K562 (cell line): ENCODE measurements around the gene YARS1. TPM values are rescaled to one million over a fixed set of nuclear protein-coding genes. Genes with fewer than 3 reads are reported as not detected.

ENCODE experiments used
- ATAC-seq: fragments of 200-7000 bp; cut with Tn5 transposase; 3 replicates; pipeline ENCODE4 v1.9.1; 2020; ENCODE audit warnings: moderate library complexity
- BruUV-seq: library from RNA; stranded (reverse); fragments of 400-500 nt; replicated peaks from 2 replicates; lab custom pipeline; 2021; lab: Mats Ljungman, UMichigan
- CTCF ChIA-PET: fragments of 300-600 bp; formaldehyde crosslinking; extraction: SDS; loops from one replicate; lab custom pipeline; 2021; ENCODE audit warnings: low intra/inter-chr PET ratio; lab: Yijun Ruan, JAX
- POLR2A ChIA-PET: fragments of 300-600, 350-650 bp; sonication (Branson Sonifier 250); formaldehyde crosslinking; extraction: SDS; loops from one replicate; lab custom pipeline; 2021; ENCODE audit warnings: antibody characterized with exemption, inconsistent platforms; lab: Yijun Ruan, JAX
- DNase-seq, 4 experiments: peaks; one replicate each; pipeline versions ENCODE4 v3.0.0 to v3.0.0-alpha.2; 2011 to 2018; ENCODE audit warnings: low spot score in 3 of 4, mixed read lengths in 3 of 4; ENCODE audit errors: extremely low read depth in 1 of 4
- FAIRE-seq: peaks from 2 replicates; lab custom pipeline; 2011; peaks lifted over from hg19 to GRCh38; lab: Jason Lieb, UNC
- H2AFZ ChIP-seq: 2 replicates; pipeline ENCODE4 v1.6.0; 2011; ENCODE audit warnings: low read depth, low read length, control low read depth, inconsistent platforms
- H3K27ac ChIP-seq: fragments of 200-600 bp; 3 replicates; pipeline ENCODE4 v1.8.0; 2011; ENCODE audit warnings: low read depth, mild to moderate bottlenecking, control low read depth, inconsistent platforms, low read length, moderate library complexity, mixed read lengths; ENCODE audit errors: extremely low read depth
- H3K27me3 ChIP-seq, 2 experiments: fragments of 300-600 bp in 1 of 2; 2 replicates in 1 of 2; 3 replicates in 1 of 2; pipeline versions ENCODE4 v1.6.0 to v1.8.0; 2011; ENCODE audit warnings: inconsistent platforms in 2 of 2, low read length in 2 of 2, mild to moderate bottlenecking in 1 of 2, mixed read lengths in 1 of 2, moderate library complexity in 1 of 2; ENCODE audit not compliant: control insufficient read depth in 2 of 2, insufficient read depth in 2 of 2
- H3K36me3 ChIP-seq: fragments of 300-600 bp; 3 replicates; pipeline ENCODE4 v1.8.0; 2011; ENCODE audit warnings: mild to moderate bottlenecking, low read length, inconsistent platforms; ENCODE audit not compliant: control insufficient read depth, insufficient read depth
- H3K4me1 ChIP-seq, 2 experiments: fragments of 200-600 bp in 1 of 2; replicated peaks in 1 of 2; 2 replicates in 1 of 2; 3 replicates in 1 of 2; pipeline versions ENCODE4 v1.5.1 to v1.8.0; 2011; ENCODE audit warnings: inconsistent platforms in 2 of 2, low read length in 2 of 2, mild to moderate bottlenecking in 1 of 2, mixed read lengths in 1 of 2, moderate library complexity in 1 of 2; ENCODE audit not compliant: control insufficient read depth in 2 of 2, insufficient read depth in 2 of 2
- H3K4me2 ChIP-seq: 2 replicates; pipeline ENCODE4 v1.6.1; 2011; ENCODE audit warnings: low read length, control low read depth, inconsistent platforms, mixed read lengths; ENCODE audit not compliant: insufficient read depth
- H3K4me3 ChIP-seq: fragments of 200-600 bp; sonication (generic), shearing (Covaris generic); 2 replicates; pipeline ENCODE4 v1.5.1; 2016; ENCODE audit warnings: control low read depth, inconsistent platforms
- H3K79me2 ChIP-seq: fragments of 200-600 bp; 3 replicates; pipeline ENCODE4 v1.8.0; 2011; ENCODE audit warnings: low read length, inconsistent platforms; ENCODE audit not compliant: control insufficient read depth, insufficient read depth
- H3K9ac ChIP-seq, 2 experiments: 2 replicates each; pipeline versions ENCODE4 v1.6.0 to v1.6.1; 2011; ENCODE audit warnings: low read depth in 2 of 2, low read length in 2 of 2, control low read depth in 1 of 2, inconsistent platforms in 1 of 2, mild to moderate bottlenecking in 1 of 2, mixed read lengths in 1 of 2; ENCODE audit not compliant: insufficient read depth in 1 of 2
- H3K9me1 ChIP-seq: one replicate; pipeline ENCODE4 v1.6.0; 2011; ENCODE audit warnings: inconsistent platforms, mild to moderate bottlenecking, low read length, moderate library complexity; ENCODE audit not compliant: control insufficient read depth, insufficient read depth
- H3K9me3 ChIP-seq: replicated peaks from 2 replicates; pipeline ENCODE4 v1.5.1; 2011; ENCODE audit warnings: low read depth, low read length, inconsistent platforms; ENCODE audit not compliant: control insufficient read depth, insufficient read depth
- H4K20me1 ChIP-seq: replicated peaks from 2 replicates; pipeline ENCODE4 v1.6.1; 2011; ENCODE audit warnings: low read length, inconsistent platforms, mixed read lengths; ENCODE audit not compliant: control insufficient read depth, insufficient read depth
- HDAC8 ChIP-seq: fragments of 450-650 bp; IDR thresholded peaks from 2 replicates; pipeline ENCODE4 v1.6.1; 2016; ENCODE audit warnings: mild to moderate bottlenecking, missing genetic modification characterization, moderate library complexity, missing compliant biosample characterization
- HLTF ChIP-seq: fragments of 450-650 bp; IDR thresholded peaks from 2 replicates; pipeline ENCODE4 v1.6.1; 2016
- KDM5B ChIP-seq: fragments of 200-600 bp; sonication (generic); IDR thresholded peaks from 2 replicates; pipeline ENCODE4 v1.6.1; 2012; ENCODE audit warnings: low read depth, mild to moderate bottlenecking, moderate library complexity, low read length, control low read depth, inconsistent platforms; ENCODE audit not compliant: insufficient replicate concordance
- MED1 ChIP-seq: sonication (generic); formaldehyde crosslinking; IDR thresholded peaks from 2 replicates; pipeline ENCODE4 v1.8.1; 2023; ENCODE audit warnings: missing genetic modification reagents, borderline replicate concordance
- PHF21A ChIP-seq: fragments of 450-650 bp; IDR thresholded peaks from 2 replicates; pipeline ENCODE4 v1.6.1; 2017; ENCODE audit warnings: low read depth, borderline replicate concordance
- SPI1 ChIP-seq: IDR thresholded peaks from 2 replicates; pipeline ENCODE4 v1.6.1; 2011; ENCODE audit warnings: low read depth, low read length, control low read depth, borderline replicate concordance
- WGBS: fragments of 100-300 bp; shearing (Covaris generic); methylation state at CpG from one replicate; pipeline ENCODE4 v1.1.6; 2016; ENCODE audit warnings: low coverage, mixed read lengths; ENCODE audit not compliant: insufficient coverage; ENCODE audit errors: missing lambda C conversion rate; 5-methylcytosine and 5-hydroxymethylcytosine counted together
- in situ Hi-C: fragments of 300-500 bp; cut with MboI; formaldehyde crosslinking; loops from 4 replicates; pipeline ENCODE4 v1.15.0; 2018; ENCODE audit warnings: inconsistent platforms, mixed read lengths
- intact Hi-C: fragments of 100-400 bp; cut with micrococcal nuclease; formaldehyde crosslinking; loops from 2 replicates; pipeline ENCODE4 v1.14.2; 2022
- polyA plus RNA-seq, 8 experiments: library from polyadenylated mRNA; depleted of rRNA in 4 of 8; stranded (reverse) in 5 of 8; unstranded in 3 of 8; fragments of >200 nt; fragmentation: Nextera tagmentation in 2 of 8; fragmentation: Illumina TruSeq in 1 of 8; extraction: Ambion mirVana in 2 of 8; extraction: Trizol in 1 of 8; gene quantifications; 2 replicates each; pipeline versions ENCODE4 v1.2.1 to v1.2.3, GENCODE V29; 2011 to 2014; ENCODE audit warnings: inconsistent platforms in 1 of 8, missing spikeins in 1 of 8
- total RNA-seq, 7 experiments: library from RNA; depleted of rRNA in 6 of 7; stranded (reverse); fragments of >200 nt in 6 of 7; fragmentation: Illumina TruSeq in 2 of 7; extraction: Trizol in 2 of 7; gene quantifications; 2 replicates each; pipeline versions ENCODE4 v1.2.1 to v1.2.3, GENCODE V29; 2011 to 2021; ENCODE audit warnings: low replicate concordance in 1 of 7
- TF ChIP-seq, protein P1 (sequence below): IDR thresholded peaks from 2 replicates; pipeline ENCODE4 v1.6.1; 2012; ENCODE audit warnings: low read depth, low read length, improper control_type of control experiment, borderline replicate concordance

The YARS1 gene
- total and polyA plus RNA-seq, 9 of the 15 experiments (the other 6 are each of a cell fraction or from before 2014, with no cell fraction given) = 66.2 to 336 (median 201) TPM

DNA sequence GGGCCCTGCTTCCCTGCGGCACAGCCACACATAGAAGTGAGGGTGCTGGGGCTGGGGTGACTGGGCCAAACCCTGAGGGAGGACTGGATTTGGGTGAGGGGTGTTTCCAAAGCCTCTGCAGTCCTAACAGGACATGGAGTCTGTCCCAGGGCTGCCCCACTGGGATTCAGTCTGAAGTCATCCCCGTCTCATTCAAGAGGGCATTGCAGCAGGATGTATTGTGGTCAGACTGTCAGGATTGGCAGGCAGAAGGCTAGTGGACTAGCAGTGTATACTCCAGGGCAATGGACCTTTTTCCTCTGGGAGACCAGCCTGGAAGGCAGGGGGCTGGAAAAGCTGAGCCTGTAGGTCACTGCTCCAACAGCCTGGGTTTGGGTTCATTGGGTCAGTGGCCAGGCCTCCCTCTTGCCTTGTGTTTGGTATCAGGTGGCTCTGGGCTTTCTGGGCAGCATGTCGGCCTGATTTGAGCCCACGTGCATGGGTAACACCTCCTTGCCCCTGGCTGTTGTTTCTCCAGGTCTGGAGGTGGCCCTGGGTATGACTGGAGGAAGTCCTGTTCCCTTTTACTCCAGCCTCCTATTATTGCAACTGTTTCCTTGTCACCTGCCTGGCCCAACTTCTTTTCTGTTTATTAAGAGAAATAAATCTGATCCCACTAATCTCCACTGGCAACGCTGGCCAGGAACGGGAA lies 73.6 kb downstream of the YARS1 start:
- POLR2A ChIA-PET = interaction anchor here (0.7 to 2.1 kb wide), 6 partner anchors 7 to 500 kb away, joined by 3 to 7 read pairs (median 4); no protein-coding TSS in a partner anchor
- WGBS = 48% methylated on average over 6 of the region's 6 CpGs
- no peaks in the 10 kb centered on the region for H3K27me3 ChIP-seq
- H4K20me1 ChIP-seq = no peaks in the 10 kb centered on the region
- H3K4me1 ChIP-seq = peaks cover 29 to 36% of the 10 kb centered on the region in 2 experiments; a peak in 4 of 5 replicates
- peak; percentile 24 for TF ChIP-seq KDM5B
- TF ChIP-seq HLTF = no peak
- 0 out of 2 replicates have a peak, but pooled peaks have one; percentile 9 for TF ChIP-seq PHF21A
- no peaks in the 10 kb centered on the region for H3K9me1 ChIP-seq
- DNase-seq (no peak), ATAC-seq (no peak), FAIRE-seq (no peak)
- H3K36me3 ChIP-seq = no peaks in the 10 kb centered on the region
- no peak overlapping the region for H2AFZ ChIP-seq
- BruUV-seq = no TSS peak
- intact Hi-C loops (no loop called here), in situ Hi-C loops (no loop called here)
- H3K27ac ChIP-seq = no peak overlapping the region
- H3K9ac ChIP-seq = peak overlapping the region in 1 of 2 experiments; percentile 94; a peak in 2 of 4 replicates
- no peak overlapping the region for H3K4me3 ChIP-seq
- peaks cover 11% of the 10 kb centered on the region for H3K79me2 ChIP-seq
- H3K9me3 ChIP-seq = no peaks in the 10 kb centered on the region
- no peak overlapping the region for H3K4me2 ChIP-seq
- CTCF ChIA-PET = no interaction called here

- Histone ChIP-seq H3K9ac (peak overlapping the region; percentile 73 to 94; a peak in 1 of 4 replicates), H3K4me3 (no peak overlapping the region), H3K4me1 (peaks cover 29 to 36% of the 10 kb centered on the region in 2 experiments; a peak in 4 of 5 replicates), H3K27me3 (no peaks in the 10 kb centered on the region), H3K9me3 (no peaks in the 10 kb centered on the region), H3K36me3 (no peaks in the 10 kb centered on the region), H3K27ac (no peak overlapping the region), H3K9me1 (no peaks in the 10 kb centered on the region), H3K79me2 (peaks cover 11% of the 10 kb centered on the region), H2AFZ (no peak overlapping the region), H3K4me2 (peak overlapping the region; percentile 73), H4K20me1 (no peaks in the 10 kb centered on the region)
- CTCF ChIA-PET = no interaction called here
- no TSS peak for BruUV-seq
- peak; percentile 20; the same call in 1 of the 2 replicates for TF ChIP-seq SPI1
- TF ChIP-seq HDAC8 (tag) = no peak
- TF ChIP-seq, protein P1, sequence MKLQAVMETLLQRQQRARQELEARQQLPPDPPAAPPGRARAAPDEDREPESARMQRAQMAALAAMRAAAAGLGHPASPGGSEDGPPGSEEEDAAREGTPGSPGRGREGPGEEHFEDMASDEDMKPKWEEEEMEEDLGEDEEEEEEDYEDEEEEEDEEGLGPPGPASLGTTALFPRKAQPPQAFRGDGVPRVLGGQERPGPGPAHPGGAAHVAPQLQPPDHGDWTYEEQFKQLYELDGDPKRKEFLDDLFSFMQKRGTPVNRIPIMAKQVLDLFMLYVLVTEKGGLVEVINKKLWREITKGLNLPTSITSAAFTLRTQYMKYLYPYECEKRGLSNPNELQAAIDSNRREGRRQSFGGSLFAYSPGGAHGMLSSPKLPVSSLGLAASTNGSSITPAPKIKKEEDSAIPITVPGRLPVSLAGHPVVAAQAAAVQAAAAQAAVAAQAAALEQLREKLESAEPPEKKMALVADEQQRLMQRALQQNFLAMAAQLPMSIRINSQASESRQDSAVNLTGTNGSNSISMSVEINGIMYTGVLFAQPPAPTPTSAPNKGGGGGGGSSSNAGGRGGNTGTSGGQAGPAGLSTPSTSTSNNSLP = no peak
- TF ChIP-seq MED1 = 0 out of 2 replicates have a peak, but pooled peaks have one; percentile 4
- FAIRE-seq (no peak), DNase-seq (peak in 3 of 4 experiments; percentile 34 to 54 (median 50)), ATAC-seq (no peak; the same call in 2 of the 3 replicates)
- POLR2A ChIA-PET = interaction anchor here (0.6 to 2.1 kb wide), 8 partner anchors 8 to 500 kb away, joined by 3 to 7 read pairs (median 4); no protein-coding TSS in a partner anchor
- WGBS = 73% methylated on average over 4 of the region's 4 CpGs
- intact Hi-C loops (no loop called here), in situ Hi-C loops (no loop called here)
These were observed 74.2 kb downstream of the YARS1 start for GRCh38 chr1:32742956-32743355.
